HL-60 (cell line): ENCODE data around the gene TMEM132D.

Source experiments
- DNase-seq, 2 experiments: peaks; one replicate each; pipeline ENCODE4 v3.0.0-alpha.2; 2010 to 2020; ENCODE audit warnings: low read depth in 1 of 2, low spot score in 1 of 2
- H3K27ac ChIP-seq: fragments of 250-450 bp; sonication (Bioruptor Pico); replicated peaks from 2 replicates; pipeline ENCODE4 v1.5.1; 2020; ENCODE audit warnings: mild to moderate bottlenecking, moderate library complexity
- H3K27me3 ChIP-seq: fragments of 250-450 bp; sonication (Bioruptor Pico); 2 replicates; pipeline ENCODE4 v1.5.1; 2021; ENCODE audit warnings: mild to moderate bottlenecking, moderate library complexity; ENCODE audit not compliant: insufficient read depth, poor library complexity, severe bottlenecking
- H3K4me3 ChIP-seq: replicated peaks from 2 replicates; pipeline ENCODE4 v1.5.1; 2011; ENCODE audit warnings: mild to moderate bottlenecking, control low read depth, low read length; ENCODE audit not compliant: insufficient read depth
- GABPA ChIP-seq: IDR thresholded peaks from 2 replicates; pipeline ENCODE4 v1.6.1; 2012; ENCODE audit warnings: low read depth
- POLR2AphosphoS5 ChIP-seq: IDR thresholded peaks from 2 replicates; pipeline ENCODE4 v1.6.1; 2012; ENCODE audit warnings: low read depth
- SPI1 ChIP-seq: IDR thresholded peaks from 2 replicates; pipeline ENCODE4 v1.6.1; 2012; ENCODE audit warnings: low read depth, mild to moderate bottlenecking, borderline replicate concordance
- TF ChIP-seq, protein P1 (sequence below): IDR thresholded peaks from one replicate; pipeline ENCODE4 v1.5.1; 2011; ENCODE audit warnings: low read length, control low read depth, inconsistent platforms; ENCODE audit not compliant: insufficient read depth
- TF ChIP-seq, protein P2 (sequence below): IDR thresholded peaks from 2 replicates; pipeline ENCODE4 v1.6.1; 2012; ENCODE audit warnings: low read depth; ENCODE audit not compliant: insufficient replicate concordance

The TMEM132D gene

DNA sequence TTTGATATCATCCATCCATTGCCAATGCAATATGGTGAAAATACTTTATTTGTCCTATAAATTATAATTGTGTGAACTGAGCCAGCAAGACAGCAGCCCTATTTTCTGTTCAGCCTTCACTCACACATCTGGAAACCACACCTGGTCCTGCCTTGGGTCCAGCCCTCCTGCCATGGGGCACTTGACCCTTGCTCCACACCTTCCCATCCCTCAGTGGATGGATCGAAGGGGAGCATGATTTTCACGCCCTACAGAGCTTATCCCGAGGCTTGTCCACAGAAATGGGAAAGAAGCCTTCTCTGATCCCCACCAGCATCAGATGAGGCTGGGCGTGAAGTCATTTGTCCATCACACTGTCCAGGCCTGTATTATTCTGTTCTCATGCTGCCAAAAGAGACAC is 10.1 kb downstream of the TMEM132D start:
- Histone ChIP-seq H3K27me3 (no peaks in the 10 kb centered on the region), H3K4me3 (no peak overlapping the region), H3K27ac (no peak overlapping the region)
- TF ChIP-seq, protein P1, sequence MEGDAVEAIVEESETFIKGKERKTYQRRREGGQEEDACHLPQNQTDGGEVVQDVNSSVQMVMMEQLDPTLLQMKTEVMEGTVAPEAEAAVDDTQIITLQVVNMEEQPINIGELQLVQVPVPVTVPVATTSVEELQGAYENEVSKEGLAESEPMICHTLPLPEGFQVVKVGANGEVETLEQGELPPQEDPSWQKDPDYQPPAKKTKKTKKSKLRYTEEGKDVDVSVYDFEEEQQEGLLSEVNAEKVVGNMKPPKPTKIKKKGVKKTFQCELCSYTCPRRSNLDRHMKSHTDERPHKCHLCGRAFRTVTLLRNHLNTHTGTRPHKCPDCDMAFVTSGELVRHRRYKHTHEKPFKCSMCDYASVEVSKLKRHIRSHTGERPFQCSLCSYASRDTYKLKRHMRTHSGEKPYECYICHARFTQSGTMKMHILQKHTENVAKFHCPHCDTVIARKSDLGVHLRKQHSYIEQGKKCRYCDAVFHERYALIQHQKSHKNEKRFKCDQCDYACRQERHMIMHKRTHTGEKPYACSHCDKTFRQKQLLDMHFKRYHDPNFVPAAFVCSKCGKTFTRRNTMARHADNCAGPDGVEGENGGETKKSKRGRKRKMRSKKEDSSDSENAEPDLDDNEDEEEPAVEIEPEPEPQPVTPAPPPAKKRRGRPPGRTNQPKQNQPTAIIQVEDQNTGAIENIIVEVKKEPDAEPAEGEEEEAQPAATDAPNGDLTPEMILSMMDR = no peak
- TF ChIP-seq, protein P2, sequence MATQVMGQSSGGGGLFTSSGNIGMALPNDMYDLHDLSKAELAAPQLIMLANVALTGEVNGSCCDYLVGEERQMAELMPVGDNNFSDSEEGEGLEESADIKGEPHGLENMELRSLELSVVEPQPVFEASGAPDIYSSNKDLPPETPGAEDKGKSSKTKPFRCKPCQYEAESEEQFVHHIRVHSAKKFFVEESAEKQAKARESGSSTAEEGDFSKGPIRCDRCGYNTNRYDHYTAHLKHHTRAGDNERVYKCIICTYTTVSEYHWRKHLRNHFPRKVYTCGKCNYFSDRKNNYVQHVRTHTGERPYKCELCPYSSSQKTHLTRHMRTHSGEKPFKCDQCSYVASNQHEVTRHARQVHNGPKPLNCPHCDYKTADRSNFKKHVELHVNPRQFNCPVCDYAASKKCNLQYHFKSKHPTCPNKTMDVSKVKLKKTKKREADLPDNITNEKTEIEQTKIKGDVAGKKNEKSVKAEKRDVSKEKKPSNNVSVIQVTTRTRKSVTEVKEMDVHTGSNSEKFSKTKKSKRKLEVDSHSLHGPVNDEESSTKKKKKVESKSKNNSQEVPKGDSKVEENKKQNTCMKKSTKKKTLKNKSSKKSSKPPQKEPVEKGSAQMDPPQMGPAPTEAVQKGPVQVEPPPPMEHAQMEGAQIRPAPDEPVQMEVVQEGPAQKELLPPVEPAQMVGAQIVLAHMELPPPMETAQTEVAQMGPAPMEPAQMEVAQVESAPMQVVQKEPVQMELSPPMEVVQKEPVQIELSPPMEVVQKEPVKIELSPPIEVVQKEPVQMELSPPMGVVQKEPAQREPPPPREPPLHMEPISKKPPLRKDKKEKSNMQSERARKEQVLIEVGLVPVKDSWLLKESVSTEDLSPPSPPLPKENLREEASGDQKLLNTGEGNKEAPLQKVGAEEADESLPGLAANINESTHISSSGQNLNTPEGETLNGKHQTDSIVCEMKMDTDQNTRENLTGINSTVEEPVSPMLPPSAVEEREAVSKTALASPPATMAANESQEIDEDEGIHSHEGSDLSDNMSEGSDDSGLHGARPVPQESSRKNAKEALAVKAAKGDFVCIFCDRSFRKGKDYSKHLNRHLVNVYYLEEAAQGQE = no peak
- DNase-seq = no peak

DNA sequence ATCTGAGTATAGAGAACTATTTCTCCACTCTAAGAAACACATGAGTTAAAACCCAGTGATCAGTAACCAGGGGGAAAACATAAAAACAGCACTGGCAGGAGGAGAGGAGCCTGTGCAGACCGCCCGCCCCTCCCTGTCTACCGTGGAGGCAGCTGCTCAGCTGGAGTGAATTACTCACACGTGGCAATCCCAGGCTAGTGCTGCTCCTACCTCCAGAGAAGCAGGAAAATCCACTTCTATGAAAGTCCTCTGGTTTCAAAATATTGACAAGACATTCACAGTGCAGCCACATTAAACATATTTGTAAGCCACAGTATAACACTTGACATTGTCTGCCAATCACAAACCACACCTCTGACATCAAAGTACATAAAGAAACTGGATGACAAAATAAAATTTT is 16.7 kb downstream of the TMEM132D start:
- H3K27me3 ChIP-seq = no peaks in the 10 kb centered on the region
- DNase-seq = no peak
- H3K4me3 ChIP-seq = no peak overlapping the region
- H3K27ac ChIP-seq = no peak overlapping the region
- no peak for TF ChIP-seq GABPA
- TF ChIP-seq POLR2AphosphoS5 = no peak
- TF ChIP-seq, protein P1 = no peak
- TF ChIP-seq, protein P2 = no peak
- TF ChIP-seq SPI1 = no peak

DNA sequence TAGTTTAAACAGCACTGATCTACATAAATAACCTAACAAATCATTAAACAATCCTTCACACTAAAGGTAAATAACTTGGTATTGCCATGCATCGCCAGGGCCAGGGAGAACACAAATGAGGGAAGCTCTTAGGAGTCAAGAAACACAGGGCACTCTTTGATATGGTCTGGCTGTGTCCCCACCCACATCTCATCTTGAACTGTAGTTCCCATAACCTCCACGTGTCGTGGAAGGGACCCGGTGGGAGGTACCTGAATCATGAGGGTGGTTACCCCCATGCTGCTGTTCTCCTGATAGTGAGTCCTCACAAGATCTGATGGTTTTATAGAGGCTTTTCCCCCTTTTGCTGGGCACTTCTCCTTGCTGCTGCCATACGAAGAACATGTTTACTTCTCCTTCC is 17.3 kb downstream of the TMEM132D start:
- Histone ChIP-seq H3K27me3 (no peaks in the 10 kb centered on the region), H3K27ac (no peak overlapping the region), H3K4me3 (no peak overlapping the region)
- DNase-seq = no peak
- TF ChIP-seq SPI1 (no peak), POLR2AphosphoS5 (no peak), GABPA (no peak)
- TF ChIP-seq, protein P1 = no peak
- TF ChIP-seq, protein P2 = no peak
